Measurements from ENCODE around the gene GALNT9. TPM values are rescaled to one million over a fixed set of nuclear protein-coding genes. Genes with fewer than 3 reads are reported as not detected.

The GALNT9 gene
- total RNA-seq, 2 donors from 2014 or later = 0.41 TPM; not detected in 1

DNA sequence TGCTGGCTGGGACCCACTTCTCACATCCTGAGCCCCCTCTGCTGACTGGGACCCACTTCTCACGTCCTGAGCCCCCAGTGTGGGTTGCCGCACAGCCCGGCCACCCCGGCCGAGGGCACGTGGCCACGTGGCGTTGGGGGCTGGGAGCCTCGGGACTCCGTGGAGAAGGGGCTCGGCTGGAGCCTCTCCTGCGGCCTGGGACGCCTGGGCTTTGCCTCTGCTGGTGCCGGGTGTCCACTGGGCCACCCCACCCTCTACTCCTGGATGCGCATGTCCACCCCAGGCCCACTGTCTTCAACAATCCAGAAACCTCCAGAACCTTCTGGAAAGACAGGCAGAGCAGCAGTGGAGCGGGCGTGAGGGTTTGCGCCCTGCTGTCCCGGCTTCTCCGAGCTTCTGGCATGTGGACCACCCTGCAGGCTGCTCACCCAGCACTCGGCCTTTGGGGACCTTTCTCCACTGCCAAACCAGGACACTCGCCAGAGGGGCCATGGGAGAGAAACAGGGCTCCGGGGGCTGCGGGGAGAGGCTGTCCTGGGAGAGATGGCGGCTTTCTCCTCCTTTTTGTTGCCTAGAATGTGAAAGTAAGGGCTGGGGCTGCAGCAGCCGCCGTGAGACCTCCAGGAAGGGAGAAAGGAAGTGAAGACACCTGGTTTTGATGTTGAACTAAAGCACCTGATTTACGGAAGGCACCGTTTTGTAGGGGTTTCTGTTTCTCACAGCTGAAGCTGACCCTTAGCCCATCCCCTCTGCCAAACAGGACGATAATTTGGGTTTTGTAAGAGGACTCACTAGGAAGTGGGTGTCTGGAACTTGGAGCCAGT, 155.2 kb downstream of the GALNT9 start:
- no peaks in the 10 kb centered on the region for H3K36me3 Mint-ChIP-seq
- DNase-seq (ENCODE audit: low spot score in 2 of 2) = no peak
- ATAC-seq = no peak
- no peaks in the 10 kb centered on the region for H3K9me3 Mint-ChIP-seq
- no peak overlapping the region for H3K27ac Mint-ChIP-seq

DNA sequence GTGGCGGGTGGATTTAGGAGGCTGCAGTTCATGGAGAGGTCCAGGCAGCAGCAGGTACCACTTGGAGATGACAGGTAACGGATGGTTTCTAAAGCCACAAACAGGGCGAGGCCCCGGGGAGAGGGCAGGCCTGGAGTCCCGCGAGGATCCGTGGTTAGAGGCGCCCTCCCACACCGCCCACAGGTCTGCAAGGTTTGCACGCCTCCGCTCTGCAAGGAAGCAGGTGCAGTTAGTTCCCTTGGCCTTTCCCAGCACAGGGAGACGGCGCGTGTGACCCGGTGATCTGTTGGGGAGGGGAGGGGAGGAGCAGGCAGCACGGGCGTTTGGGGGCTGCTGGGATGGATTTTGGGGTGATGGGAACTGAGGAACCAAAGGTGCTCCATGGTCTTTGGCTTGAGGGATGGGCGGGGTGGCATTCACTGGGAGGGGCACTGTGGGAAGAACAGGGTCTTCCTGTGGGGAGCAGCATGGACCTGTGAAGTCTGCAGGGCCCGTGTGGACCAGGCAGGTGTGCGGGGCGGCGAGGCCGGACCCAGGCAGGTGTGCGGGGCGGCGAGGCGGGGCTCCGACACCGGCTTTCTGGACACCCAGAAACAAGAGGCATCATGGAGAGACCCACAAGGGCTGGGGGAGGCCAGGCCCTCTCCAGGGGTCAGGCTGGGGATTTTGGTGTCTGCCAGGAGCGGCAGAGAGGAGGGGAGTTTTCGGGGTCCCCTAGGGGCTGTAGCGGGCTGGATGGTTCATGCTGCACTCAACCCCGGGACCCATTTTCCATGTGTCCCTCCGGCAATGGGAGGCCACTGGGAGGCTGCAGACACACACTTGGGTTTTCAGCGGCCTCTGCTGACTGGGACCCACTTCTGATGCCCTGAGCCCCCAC, 156.0 kb downstream of the GALNT9 start:
- Mint-ChIP-seq H3K9me3 (no peaks in the 10 kb centered on the region), H3K27ac (no peak overlapping the region), H3K36me3 (no peaks in the 10 kb centered on the region)
- DNase-seq (ENCODE audit: low spot score in 2 of 2) (no peak), ATAC-seq (no peak)

DNA sequence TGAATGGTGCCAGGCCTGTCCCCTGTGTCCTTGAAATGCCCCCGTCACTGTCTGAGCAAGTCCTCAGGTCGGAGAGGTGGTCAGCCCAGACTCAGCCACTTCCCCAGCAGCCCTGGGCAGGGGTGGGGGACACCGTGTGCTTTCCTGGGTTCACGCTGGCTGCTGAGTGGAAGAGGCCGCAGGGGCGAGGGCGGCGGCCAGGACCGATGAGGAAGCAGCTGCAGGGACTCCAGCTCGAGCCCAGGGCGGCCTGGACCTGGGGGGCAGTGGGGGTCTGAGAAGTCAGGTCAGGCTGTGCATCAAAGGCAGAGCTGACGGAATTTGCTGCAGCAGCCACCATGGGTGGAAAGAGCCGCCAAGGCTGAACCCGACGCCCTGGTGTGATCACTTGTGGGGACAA, 156.8 kb downstream of the GALNT9 start:
- Mint-ChIP-seq H3K9me3 (no peaks in the 10 kb centered on the region), H3K27ac (no peak overlapping the region), H3K36me3 (no peaks in the 10 kb centered on the region)
- DNase-seq (ENCODE audit: low spot score in 2 of 2) (no peak), ATAC-seq (no peak)

DNA sequence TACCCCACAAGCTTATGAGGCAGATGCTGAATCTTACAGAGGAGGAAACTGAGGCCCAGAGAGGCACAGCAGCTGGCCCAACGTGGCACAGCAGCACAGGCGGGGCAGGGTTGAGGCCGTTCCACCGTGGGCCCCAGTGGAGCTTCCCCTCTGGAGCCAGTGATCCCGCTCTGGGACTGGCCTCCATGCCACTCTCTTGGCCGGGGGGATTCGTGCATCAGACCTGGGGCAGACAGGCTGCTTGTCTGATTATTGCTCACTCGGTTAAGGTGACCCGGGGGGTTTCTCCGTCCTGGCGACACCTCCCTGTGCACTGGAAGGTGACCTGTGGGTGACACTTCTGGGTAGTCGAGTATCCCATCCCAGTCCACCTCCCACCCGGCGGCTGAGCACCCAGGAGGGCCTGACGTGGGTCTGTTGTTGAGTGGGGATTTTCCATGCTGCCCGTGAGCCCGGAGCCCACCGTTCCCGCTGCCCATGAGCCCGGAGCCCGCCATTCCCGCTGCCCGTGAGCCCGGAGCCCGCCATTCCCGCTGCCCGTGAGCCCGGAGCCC, 157.3 kb downstream of the GALNT9 start:
- peaks cover 2% of the 10 kb centered on the region in 2 donors for H3K9me3 Mint-ChIP-seq

DNA sequence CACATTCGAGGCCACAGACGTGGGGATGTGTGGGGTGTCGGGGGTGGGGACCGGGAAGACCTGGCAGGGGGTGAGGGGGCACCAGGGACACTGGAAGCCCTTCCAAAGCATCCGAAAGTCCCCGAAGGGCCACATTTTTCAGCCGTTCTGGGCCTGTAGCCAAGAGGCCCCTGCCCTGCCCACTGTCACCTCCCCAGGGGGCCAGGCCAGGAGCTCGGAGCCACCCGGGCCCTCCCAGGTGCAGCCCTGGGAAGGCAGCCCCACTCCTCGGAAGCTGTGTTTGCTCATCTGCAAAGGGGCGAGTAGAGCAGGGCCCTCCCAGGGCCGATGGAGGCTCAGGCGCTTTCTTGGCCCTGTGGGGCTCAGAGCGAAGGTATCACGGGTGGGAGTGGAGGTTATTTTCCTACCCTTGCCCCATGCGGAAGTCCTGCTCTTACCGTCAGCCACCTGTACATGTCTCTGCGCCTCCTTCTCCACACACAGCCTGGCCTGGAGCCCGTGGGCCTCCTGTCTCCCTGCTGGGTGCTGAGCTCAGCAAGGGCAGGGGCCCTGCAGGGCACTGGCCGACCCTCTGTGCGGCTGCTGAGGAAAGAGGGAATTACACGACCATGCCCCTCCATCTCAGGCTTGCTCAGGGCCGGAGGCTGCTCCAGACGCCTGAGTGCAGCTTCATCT, 158.0 kb downstream of the GALNT9 start:
- ATAC-seq = no peak

More for the DNA sequence above, 157.3 kb downstream of the GALNT9 start:
- Mint-ChIP-seq H3K36me3 (no peaks in the 10 kb centered on the region), H3K27ac (no peak overlapping the region)
- DNase-seq (ENCODE audit: low spot score in 2 of 2) = no peak
- no peak for ATAC-seq

DNA sequence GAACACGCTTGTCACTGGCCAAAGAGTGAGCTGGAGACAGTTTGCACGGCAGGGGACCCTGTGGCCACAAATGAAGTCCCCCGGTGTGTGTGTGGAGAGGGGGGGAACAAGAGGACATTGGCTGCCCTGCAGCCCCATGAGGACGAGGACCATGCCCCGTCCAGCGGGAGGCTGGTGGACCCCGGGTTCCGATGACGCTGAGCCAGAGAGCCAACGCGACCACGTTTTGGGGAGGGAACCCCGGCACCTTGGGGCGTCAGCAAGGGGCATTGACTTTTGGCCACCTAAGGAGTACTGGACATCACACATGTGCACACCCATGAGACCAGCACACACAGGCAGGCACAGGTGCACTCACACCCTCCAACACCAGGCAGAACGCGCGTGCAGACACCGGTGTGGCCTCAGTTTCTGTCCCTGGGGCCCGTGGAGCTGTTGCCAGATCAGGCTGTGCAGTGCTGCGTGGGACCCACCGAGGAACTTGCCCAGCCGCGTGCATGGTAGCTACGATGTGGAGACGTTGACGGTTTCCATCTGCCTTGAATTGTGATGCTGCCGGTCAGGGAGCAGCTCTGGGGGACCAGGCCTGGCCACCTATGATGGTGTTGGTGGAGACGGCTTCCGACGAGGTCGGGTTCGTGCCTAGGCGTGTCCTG, 158.6 kb downstream of the GALNT9 start:
- DNase-seq (ENCODE audit: low spot score in 2 of 2) (no peak), ATAC-seq (no peak)
- H3K27ac Mint-ChIP-seq = no peak overlapping the region
- H3K9me3 Mint-ChIP-seq = peaks cover 7 to 11% of the 10 kb centered on the region in 2 donors
- no peaks in the 10 kb centered on the region for H3K36me3 Mint-ChIP-seq

More for the DNA sequence above, 158.0 kb downstream of the GALNT9 start:
- no peak overlapping the region for H3K27ac Mint-ChIP-seq
- no peak for DNase-seq (ENCODE audit: low spot score in 2 of 2)
- H3K36me3 Mint-ChIP-seq = no peaks in the 10 kb centered on the region
- H3K9me3 Mint-ChIP-seq = peaks cover 6 to 7% of the 10 kb centered on the region in 2 donors

DNA sequence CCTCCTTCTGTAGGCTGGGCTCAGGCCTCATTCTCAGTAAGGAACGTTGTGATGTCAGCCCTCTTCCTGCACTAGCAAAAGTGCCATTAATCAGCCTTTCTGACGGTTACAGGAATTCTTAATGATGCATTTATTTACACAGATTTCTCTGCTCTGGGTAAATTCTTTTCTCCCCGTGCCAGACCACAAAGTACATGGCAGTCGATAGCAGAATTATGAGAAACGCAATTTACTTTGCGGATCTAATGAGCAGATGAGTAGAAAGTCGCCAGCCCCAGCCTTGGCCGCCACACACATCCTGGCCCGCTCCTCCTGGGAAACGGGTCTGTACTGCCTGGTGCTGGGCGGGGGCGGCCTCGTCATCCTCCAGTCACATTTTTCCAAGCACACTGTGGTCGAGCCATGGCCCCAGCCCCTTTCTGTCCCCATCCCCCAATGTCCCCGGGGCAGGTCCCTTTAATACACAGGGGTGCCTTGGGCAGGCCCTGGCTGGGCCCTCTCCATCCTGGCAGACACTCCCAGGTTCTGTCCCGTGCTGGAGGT, 159.2 kb downstream of the GALNT9 start:
- Mint-ChIP-seq H3K36me3 (no peaks in the 10 kb centered on the region), H3K27ac (no peak overlapping the region), H3K9me3 (peaks cover 7 to 11% of the 10 kb centered on the region in 2 donors)
- ATAC-seq (no peak), DNase-seq (ENCODE audit: low spot score in 2 of 2) (no peak)

DNA sequence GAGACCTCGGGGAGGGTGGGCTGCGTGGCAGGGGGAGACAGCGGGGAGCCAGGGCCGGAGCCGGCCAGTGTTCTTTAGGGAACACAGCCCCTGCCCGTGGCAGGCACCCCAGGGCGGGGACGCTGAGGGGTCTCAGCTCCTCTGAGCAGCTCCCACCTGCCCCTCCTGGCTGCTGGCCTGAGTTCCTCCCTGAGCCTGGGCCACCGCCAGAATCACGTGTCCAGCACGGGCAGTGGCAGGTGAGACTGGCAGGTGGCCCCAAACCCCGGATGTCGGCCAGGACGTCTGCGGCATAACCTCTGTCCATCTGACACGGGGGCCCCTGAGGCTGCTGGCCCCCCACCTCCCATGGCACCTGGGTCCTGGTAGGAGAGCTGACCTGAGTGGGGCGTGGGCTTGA, 160.0 kb downstream of the GALNT9 start:
- no peak overlapping the region for H3K27ac Mint-ChIP-seq
- DNase-seq (ENCODE audit: low spot score in 2 of 2) = no peak
- no peak for ATAC-seq

DNA sequence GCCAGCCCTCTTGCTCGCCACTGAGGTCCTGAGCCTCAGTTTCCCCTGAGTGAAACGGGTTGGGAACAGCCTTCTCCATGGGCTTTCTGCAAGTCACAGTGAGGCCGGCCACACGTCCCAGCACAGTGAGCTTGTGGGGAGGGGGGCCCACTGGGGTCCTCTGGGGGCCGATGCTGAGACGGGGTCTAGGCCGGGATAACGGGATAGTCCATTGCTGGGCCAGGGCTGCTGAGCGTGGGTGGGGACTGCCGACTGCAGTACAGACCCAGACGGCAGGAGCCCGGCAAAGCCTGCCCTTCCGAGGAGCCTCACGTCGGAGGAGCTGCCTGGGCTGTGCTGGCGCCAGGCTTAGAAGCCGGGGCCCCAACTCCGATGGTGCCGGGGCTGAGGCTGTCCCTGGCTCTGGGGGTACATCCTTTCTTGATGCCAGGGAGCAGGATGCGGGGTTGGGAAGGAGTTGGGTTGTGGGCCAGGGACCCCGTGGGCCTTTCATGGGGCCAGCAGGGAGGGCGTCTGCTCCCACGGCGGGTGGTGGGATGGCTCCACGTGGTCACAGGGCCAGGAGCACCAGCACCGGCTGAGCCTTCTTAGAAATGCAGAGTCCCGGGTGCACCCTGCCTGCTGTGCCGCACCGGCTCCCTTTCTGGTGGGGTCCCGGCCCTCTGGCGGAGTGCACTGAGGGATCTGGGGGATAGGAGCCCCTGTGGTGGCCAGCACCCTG, 160.9 kb downstream of the GALNT9 start:
- Mint-ChIP-seq H3K36me3 (no peaks in the 10 kb centered on the region), H3K27ac (no peak overlapping the region), H3K9me3 (peaks cover 7 to 11% of the 10 kb centered on the region in 2 donors)
- DNase-seq (ENCODE audit: low spot score in 2 of 2) = no peak
- no peak for ATAC-seq

More for the DNA sequence above, 160.0 kb downstream of the GALNT9 start:
- H3K9me3 Mint-ChIP-seq = peaks cover 7 to 11% of the 10 kb centered on the region in 2 donors
- no peaks in the 10 kb centered on the region for H3K36me3 Mint-ChIP-seq

DNA sequence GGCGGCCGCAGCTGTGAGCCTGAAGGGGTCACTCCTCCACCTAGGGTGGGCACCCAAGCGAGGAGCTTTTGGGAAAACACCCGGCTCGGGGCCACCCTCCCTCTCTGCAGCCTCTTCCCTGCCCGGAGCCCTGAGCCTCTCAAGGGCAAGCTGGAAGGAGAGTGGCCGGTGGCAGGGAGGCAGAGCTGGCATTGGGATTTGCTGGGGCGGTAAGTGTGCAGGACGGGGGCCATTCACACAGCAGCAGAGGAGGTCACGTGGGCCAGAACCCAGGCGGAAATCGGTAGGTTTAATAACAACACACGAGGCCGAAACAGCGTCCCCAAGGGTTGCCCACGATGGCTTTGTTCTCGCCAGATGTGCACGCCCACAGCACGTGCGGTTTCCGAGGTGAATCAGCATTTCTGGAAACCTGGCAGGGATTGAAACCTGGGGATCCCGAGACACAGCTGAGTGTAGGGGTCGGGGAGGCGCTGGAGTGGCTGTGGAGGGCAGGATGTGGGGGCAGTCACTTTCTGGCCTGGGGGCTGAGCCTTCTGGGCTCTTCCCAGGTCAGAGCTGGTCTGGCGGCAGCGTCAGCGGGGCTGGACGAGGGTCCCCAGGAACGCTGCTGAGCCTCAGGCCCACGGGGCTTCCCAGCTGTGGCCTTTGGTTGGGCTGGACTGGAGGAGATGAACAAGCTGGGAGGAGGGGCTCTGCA, 161.6 kb downstream of the GALNT9 start:
- no peak for ATAC-seq
- peaks cover 7 to 11% of the 10 kb centered on the region in 2 donors for H3K9me3 Mint-ChIP-seq
- no peak overlapping the region for H3K27ac Mint-ChIP-seq

DNA sequence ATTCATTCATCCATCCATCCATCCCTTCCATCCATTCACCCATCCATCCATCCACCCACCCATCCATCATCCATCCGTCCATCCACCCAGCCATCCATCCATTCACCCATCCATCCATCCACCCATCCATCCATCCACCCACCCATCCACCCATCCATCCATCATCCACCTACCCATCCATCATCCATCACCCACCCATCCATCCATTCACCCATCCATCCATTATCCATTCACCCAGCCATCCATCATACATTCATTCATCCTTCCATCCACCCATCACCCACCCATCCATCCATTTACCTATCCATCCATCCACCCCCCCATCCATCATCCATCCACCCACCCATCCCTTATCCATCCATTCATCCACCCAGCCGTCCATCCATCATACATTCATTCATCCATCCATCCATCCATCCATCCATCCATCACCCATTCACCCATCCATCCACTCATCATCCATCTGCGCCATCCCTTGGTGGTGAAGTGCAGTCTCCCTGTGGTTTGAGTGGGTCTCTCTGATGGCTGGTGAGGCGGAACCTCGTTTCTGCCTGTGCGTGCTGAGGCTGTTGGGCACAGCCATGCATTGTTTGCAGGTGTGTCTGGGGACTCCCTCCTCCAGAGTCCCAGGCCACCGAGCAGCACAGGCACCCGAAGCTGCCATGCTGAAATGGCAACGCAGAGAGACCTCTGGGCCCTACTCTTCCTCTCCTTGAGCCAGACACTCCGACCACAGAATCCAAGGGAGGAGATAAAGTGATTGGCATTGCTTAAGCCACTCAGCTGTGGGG, 162.4 kb downstream of the GALNT9 start:
- ATAC-seq (no peak), DNase-seq (ENCODE audit: low spot score in 2 of 2) (no peak)
- Mint-ChIP-seq H3K36me3 (no peaks in the 10 kb centered on the region), H3K9me3 (peaks cover 7 to 11% of the 10 kb centered on the region in 2 donors), H3K27ac (no peak overlapping the region)

More for the DNA sequence above, 161.6 kb downstream of the GALNT9 start:
- no peak for DNase-seq (ENCODE audit: low spot score in 2 of 2)
- no peaks in the 10 kb centered on the region for H3K36me3 Mint-ChIP-seq

DNA sequence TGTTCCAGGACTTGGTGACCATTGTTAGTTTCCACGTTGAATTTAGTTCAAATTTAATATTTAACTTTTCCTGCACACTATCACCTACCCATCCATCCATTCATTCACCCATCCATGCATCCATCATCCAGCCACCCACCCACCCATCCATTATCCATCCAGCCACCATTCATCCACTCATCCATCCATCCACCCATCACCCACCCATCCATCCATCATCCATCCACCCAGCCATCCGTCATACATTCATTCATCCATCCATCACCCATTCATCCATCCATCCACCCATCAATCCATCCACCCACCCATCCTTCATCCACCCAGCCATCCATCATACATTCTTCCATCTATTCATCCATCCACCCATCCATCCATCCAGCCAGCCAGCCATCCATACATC, 163.3 kb downstream of the GALNT9 start:
- H3K9me3 Mint-ChIP-seq = peaks cover 7 to 11% of the 10 kb centered on the region in 2 donors
- ATAC-seq (no peak), DNase-seq (ENCODE audit: low spot score in 2 of 2) (no peak)
- H3K27ac Mint-ChIP-seq = no peak overlapping the region
- no peaks in the 10 kb centered on the region for H3K36me3 Mint-ChIP-seq

DNA sequence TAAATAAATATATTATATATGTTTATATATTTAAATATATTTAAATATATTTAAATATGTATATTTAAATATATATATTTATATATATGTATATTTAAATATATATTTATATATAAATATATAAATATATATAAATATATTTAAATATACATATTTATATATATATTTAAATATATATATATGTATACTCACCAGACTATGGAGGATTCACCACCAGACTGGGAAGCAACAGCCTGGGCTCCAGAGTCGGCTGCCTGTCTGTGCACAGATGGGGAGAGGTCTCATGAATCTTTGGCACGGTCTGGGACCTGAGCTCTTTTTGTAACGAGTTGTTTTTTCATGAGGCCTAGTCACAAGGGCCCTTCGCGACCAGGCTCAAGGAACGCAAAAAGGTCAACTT, 163.8 kb downstream of the GALNT9 start:
- no peak for ATAC-seq
- peaks cover 7 to 11% of the 10 kb centered on the region in 2 donors for H3K9me3 Mint-ChIP-seq
- H3K36me3 Mint-ChIP-seq = no peaks in the 10 kb centered on the region
- no peak for DNase-seq (ENCODE audit: low spot score in 2 of 2)
- no peak overlapping the region for H3K27ac Mint-ChIP-seq

DNA sequence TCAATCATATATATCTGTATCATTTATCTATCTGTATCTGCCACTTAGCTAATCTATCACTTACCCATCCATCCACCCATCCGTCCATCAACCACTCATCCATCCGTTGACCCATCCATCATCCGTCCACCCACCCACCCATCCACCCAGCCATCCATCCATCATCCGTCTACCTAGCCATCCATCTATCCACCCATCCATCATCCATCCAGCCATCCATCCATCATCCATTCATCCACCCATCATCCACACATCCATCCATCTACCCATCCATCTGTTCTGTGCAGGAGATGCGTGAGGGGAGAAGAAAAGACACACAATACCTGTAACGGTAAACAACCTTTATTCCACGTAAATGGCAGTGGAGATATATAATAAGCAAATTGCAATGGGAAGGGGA, 165.0 kb downstream of the GALNT9 start:
- peaks cover 7 to 11% of the 10 kb centered on the region in 2 donors for H3K9me3 Mint-ChIP-seq
- no peak for ATAC-seq

More for the DNA sequence above, 165.0 kb downstream of the GALNT9 start:
- Mint-ChIP-seq H3K27ac (no peak overlapping the region), H3K36me3 (no peaks in the 10 kb centered on the region)
- DNase-seq (ENCODE audit: low spot score in 2 of 2) = no peak

All from activated naive CD4-positive, alpha-beta T cell treated with anti-CD3 and anti-CD28 coated beads, Interleukin-2, amount 50 U/mL, for 72 hours (primary cell).